PFSK-1 (cell line): ENCODE measurements around the gene WFDC5.

ENCODE experiments used
- FOXP2 ChIP-seq: optimal IDR thresholded peaks from 2 replicates; pipeline ENCODE3; 2011; ENCODE audit warnings: borderline replicate concordance, control low read depth, inconsistent platforms; ENCODE audit not compliant: insufficient read depth; ENCODE audit errors: extremely low read length, extremely low read depth
- POLR2AphosphoS5 ChIP-seq: IDR thresholded peaks from 2 replicates; pipeline ENCODE4 v1.6.1; 2012; ENCODE audit warnings: low read depth, mild to moderate bottlenecking, control low read depth, low read length, moderate library complexity
- REST ChIP-seq, 2 experiments: IDR thresholded peaks; 2 replicates each; pipeline versions ENCODE4 v1.6.1 to v1.8.0; 2011 to 2012; ENCODE audit warnings: low read depth in 2 of 2, low read length in 2 of 2, control low read depth in 1 of 2, inconsistent platforms in 1 of 2, mild to moderate bottlenecking in 1 of 2, moderate library complexity in 1 of 2; ENCODE audit not compliant: insufficient read depth in 1 of 2
- SIN3A ChIP-seq: IDR thresholded peaks from 2 replicates; pipeline ENCODE4 v1.6.1; 2012; ENCODE audit warnings: mild to moderate bottlenecking, low read length, moderate library complexity, borderline replicate concordance; ENCODE audit not compliant: insufficient read depth
- TAF1 ChIP-seq: IDR thresholded peaks from 2 replicates; pipeline ENCODE4 v1.6.1; 2012; ENCODE audit warnings: low read length, control low read depth, borderline replicate concordance; ENCODE audit not compliant: insufficient read depth

The WFDC5 gene

DNA sequence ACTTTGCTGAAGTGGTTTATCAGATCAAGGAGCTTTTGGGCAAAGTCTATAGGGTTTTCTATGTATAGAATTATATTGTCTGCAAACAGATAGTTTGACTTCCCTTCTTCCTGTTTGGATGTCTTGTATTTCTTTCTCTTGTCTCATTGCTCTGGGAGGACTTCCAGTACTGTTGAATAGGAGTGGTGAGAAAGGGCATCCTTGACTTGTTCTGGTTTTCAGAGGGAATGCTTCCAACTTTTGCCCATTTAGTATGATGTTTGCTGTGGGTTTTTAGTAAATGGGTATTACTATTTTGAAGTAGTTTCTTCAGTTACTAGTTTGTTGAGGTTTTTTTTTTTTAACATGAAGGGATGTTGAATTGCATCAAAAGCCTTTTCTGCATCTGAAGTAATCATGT is 50.2 kb downstream of the WFDC5 start:
- TF ChIP-seq REST (IDR thresholded peaks at IDR 0.05; ENCODE audit: insufficient read depth in 1 of 2, low read depth in 2 of 2, low read length in 2 of 2) (no peak), SIN3A (no peak), TAF1 (no peak), FOXP2 (no peak), POLR2AphosphoS5 (no peak)

GRCh38 chr20:45061244-45061643 is 53.7 kb downstream of the WFDC5 start:
- TF ChIP-seq REST (IDR thresholded peaks at IDR 0.05; ENCODE audit: insufficient read depth in 1 of 2, low read depth in 2 of 2, low read length in 2 of 2) (no peak), FOXP2 (no peak), TAF1 (no peak), SIN3A (no peak), POLR2AphosphoS5 (no peak)

GRCh38 chr20:45060294-45060693 is 54.7 kb downstream of the WFDC5 start:
- TF ChIP-seq FOXP2 (no peak), SIN3A (no peak), POLR2AphosphoS5 (no peak), REST (IDR thresholded peaks at IDR 0.05; ENCODE audit: insufficient read depth in 1 of 2, low read depth in 2 of 2, low read length in 2 of 2) (no peak), TAF1 (no peak)
